Left forelimb (tissue), 1 donor: ENCODE measurements around the gene MAT2B.

ENCODE experiments used
- DNase-seq: peaks from one replicate; pipeline ENCODE4 v3.0.0-alpha.2; 2018; ENCODE audit warnings: low spot score

The MAT2B gene

GRCh38 chr5:163551156-163551555 lies 45.7 kb downstream of the MAT2B start:
- no peak for DNase-seq

- no peak for DNase-seq
These were observed 47.1 kb downstream of the MAT2B start for GRCh38 chr5:163552536-163552935.

GRCh38 chr5:163561339-163561738 lies 55.9 kb downstream of the MAT2B start:
- no peak for DNase-seq

GRCh38 chr5:163562071-163562470 lies 56.7 kb downstream of the MAT2B start:
- DNase-seq, result no peak

- DNase-seq, result no peak
These were observed 57.7 kb downstream of the MAT2B start for GRCh38 chr5:163563112-163563511.

- DNase-seq, result no peak
These were observed 58.5 kb downstream of the MAT2B start for GRCh38 chr5:163563880-163564279.

- DNase-seq, result no peak
These were observed 59.0 kb downstream of the MAT2B start for GRCh38 chr5:163564321-163564938.

- DNase-seq, result no peak
These were observed 60.1 kb downstream of the MAT2B start for GRCh38 chr5:163565492-163565891.

GRCh38 chr5:163565931-163566608 lies 60.7 kb downstream of the MAT2B start:
- DNase-seq, result no peak

GRCh38 chr5:163566678-163567077 lies 61.3 kb downstream of the MAT2B start:
- DNase-seq, result no peak

- DNase-seq, result no peak
These were observed 62.4 kb downstream of the MAT2B start for GRCh38 chr5:163567811-163568210.
